Tibial artery (tissue), 4 donors: Measurements from ENCODE around the gene DIRAS1.
"Not testable (repeated sequence)": the region's sequence is repeated elsewhere in the genome, so short reads cannot be mapped to it uniquely, and the experiment has no call there.

Experiments used
- DNase-seq, 2 donors: peaks; one replicate each; pipeline ENCODE4 v3.0.0-alpha.2; 2019
- H3K27ac ChIP-seq, 2 donors: fragments of 200-600 bp; sonication (generic) in 1 of 2; 1 replicate in 1 of 2; 2 replicates in 1 of 2; pipeline ENCODE4 v1.5.1; 2018 to 2019; ENCODE audit warnings: mild to moderate bottlenecking in 1 of 2
- H3K27me3 ChIP-seq, 2 donors: fragments of 200-600 bp; sonication (generic) in 1 of 2; one replicate each; pipeline versions ENCODE4 v1.5.1 to v1.6.0; 2016 to 2019
- H3K36me3 ChIP-seq, 3 donors: fragments of 200-600 bp; sonication (generic) in 2 of 3; one replicate each; pipeline ENCODE4 v1.5.1; 2016 to 2019; ENCODE audit warnings: mild to moderate bottlenecking in 2 of 3
- H3K4me1 ChIP-seq, 4 donors: fragments of 200-600 bp; sonication (generic) in 2 of 4; 1 replicate in 3 of 4; 2 replicates in 1 of 4; pipeline ENCODE4 v1.5.1; 2016 to 2019
- H3K4me3 ChIP-seq, 2 donors: fragments of 200-600 bp; sonication (generic) in 1 of 2; 1 replicate in 1 of 2; 2 replicates in 1 of 2; pipeline ENCODE4 v1.5.1; 2018 to 2019; ENCODE audit warnings: mild to moderate bottlenecking in 2 of 2
- H3K9me3 ChIP-seq, 3 donors: fragments of 200-600 bp; sonication (generic) in 1 of 3; one replicate each; pipeline ENCODE4 v1.5.1; 2016 to 2019
- CTCF ChIP-seq, 2 experiments: fragments of 200-600 bp in 1 of 2; fragments of 450-650 bp in 1 of 2; IDR thresholded peaks; one replicate each; pipeline ENCODE4 v1.5.1; 2017 to 2019; ENCODE audit warnings: antibody characterized with exemption in 2 of 2, mild to moderate bottlenecking in 1 of 2, moderate library complexity in 1 of 2
- intact Hi-C: fragments of 100-400 bp; cut with DNase I; formaldehyde crosslinking; loops from one replicate; pipeline ENCODE4 v1.15.0; 2023; ENCODE audit warnings: low total_unique reads

Gene DIRAS1

GRCh38 chr19:2678044-2678671 lies 43.0 kb downstream of the DIRAS1 start:
- H3K27me3 ChIP-seq, result peaks cover 0 to 48% of the 10 kb centered on the region in 2 donors
- DNase-seq, result no peak
- TF ChIP-seq CTCF (IDR thresholded peaks at IDR 0.05), result no peak
- no peak overlapping the region for H3K27ac ChIP-seq
- no peaks in the 10 kb centered on the region for H3K36me3 ChIP-seq
- H3K4me3 ChIP-seq, result no peak overlapping the region
- intact Hi-C loops, result no loop called here
- peaks cover 0 to 17% (median 1%) of the 10 kb centered on the region in 4 donors for H3K4me1 ChIP-seq
- H3K9me3 ChIP-seq, result no peaks in the 10 kb centered on the region

GRCh38 chr19:2676823-2677222 lies 44.3 kb downstream of the DIRAS1 start:
- peaks cover 0 to 17% (median 1%) of the 10 kb centered on the region in 4 donors for H3K4me1 ChIP-seq
- no peaks in the 10 kb centered on the region for H3K9me3 ChIP-seq
- no peak overlapping the region for H3K4me3 ChIP-seq
- H3K27me3 ChIP-seq, result peaks cover 0 to 50% of the 10 kb centered on the region in 2 donors
- no peak for TF ChIP-seq CTCF (IDR thresholded peaks at IDR 0.05)
- no peaks in the 10 kb centered on the region for H3K36me3 ChIP-seq
- no peak for DNase-seq
- intact Hi-C loops, result no loop called here
- no peak overlapping the region for H3K27ac ChIP-seq

GRCh38 chr19:2675892-2676291 lies 45.3 kb downstream of the DIRAS1 start:
- no peaks in the 10 kb centered on the region for H3K9me3 ChIP-seq
- DNase-seq, result no peak
- peaks cover 0 to 49% of the 10 kb centered on the region in 2 donors for H3K27me3 ChIP-seq
- H3K4me3 ChIP-seq, result no peak overlapping the region
- no peak overlapping the region for H3K27ac ChIP-seq
- peaks cover 0 to 17% (median 1%) of the 10 kb centered on the region in 4 donors for H3K4me1 ChIP-seq
- intact Hi-C loops, result no loop called here
- no peak for TF ChIP-seq CTCF (IDR thresholded peaks at IDR 0.05)
- no peaks in the 10 kb centered on the region for H3K36me3 ChIP-seq

- no peaks in the 10 kb centered on the region for H3K36me3 ChIP-seq
- H3K4me3 ChIP-seq, result no peak overlapping the region
- intact Hi-C loops, result no loop called here
- DNase-seq, result no peak
- peaks cover 0 to 6% (median under 1%) of the 10 kb centered on the region in 4 donors for H3K4me1 ChIP-seq
- no peak overlapping the region for H3K27ac ChIP-seq
- TF ChIP-seq CTCF (IDR thresholded peaks at IDR 0.05), result no peak
- peaks cover 0 to 30% of the 10 kb centered on the region in 2 donors for H3K27me3 ChIP-seq
- H3K9me3 ChIP-seq, result no peaks in the 10 kb centered on the region
Measured at GRCh38 chr19:2670217-2670616, 51.0 kb downstream of the DIRAS1 start.

- Histone ChIP-seq H3K27me3 (peaks cover 0 to 29% of the 10 kb centered on the region in 2 donors), H3K4me1 (no peaks in the 10 kb centered on the region), H3K36me3 (no peaks in the 10 kb centered on the region), H3K27ac (no peak overlapping the region), H3K9me3 (no peaks in the 10 kb centered on the region), H3K4me3 (no peak overlapping the region)
- no peak for TF ChIP-seq CTCF (IDR thresholded peaks at IDR 0.05)
- intact Hi-C loops, result no loop called here
- no peak for DNase-seq
Measured at GRCh38 chr19:2668175-2668763, 52.9 kb downstream of the DIRAS1 start.

GRCh38 chr19:2667349-2667748 lies 53.8 kb downstream of the DIRAS1 start:
- H3K27ac ChIP-seq, intact Hi-C loops, H3K36me3 ChIP-seq: not testable (repeated sequence)

More at GRCh38 chr19:2667349-2667748, 53.8 kb downstream of the DIRAS1 start:
- H3K4me1 ChIP-seq, H3K4me3 ChIP-seq, DNase-seq, H3K9me3 ChIP-seq: not testable (repeated sequence)
- peaks cover 0 to 21% of the 10 kb centered on the region in 2 donors for H3K27me3 ChIP-seq
